Measurements from ENCODE around the gene LGALS12.
A peak's percentile ranks its signal among the peaks of the same experiment; 100 is the strongest.
"Not testable (repeated sequence)": the region's sequence is repeated elsewhere in the genome, so short reads cannot be mapped to it uniquely, and the experiment has no call there.

Gene LGALS12

GRCh38 chr11:63535734-63536133, 29.9 kb downstream of the LGALS12 start:
- DNase-seq: no peak

- DNase-seq: peak; percentile 41
Observed at GRCh38 chr11:63536669-63537292, 30.9 kb downstream of the LGALS12 start, which contains the start of gene PLAAT4. TSS of gene PLAAT4 (plus strand) at chr11:63536808. CDS start at chr11:63536869, 61 bp downstream.

- DNase-seq: peak; percentile 52
Observed at GRCh38 chr11:63537293-63538101, 31.6 kb downstream of the LGALS12 start.

GRCh38 chr11:63542506-63542905, 36.6 kb downstream of the LGALS12 start:
- not testable (repeated sequence) for DNase-seq

- DNase-seq: no peak
Observed at GRCh38 chr11:63543711-63544110, 37.8 kb downstream of the LGALS12 start.

GRCh38 chr11:63547061-63547460, 41.2 kb downstream of the LGALS12 start:
- no peak for DNase-seq

- no peak for DNase-seq
Observed at GRCh38 chr11:63548178-63548577, 42.3 kb downstream of the LGALS12 start.

GRCh38 chr11:63549411-63549810, 43.5 kb downstream of the LGALS12 start:
- no peak for DNase-seq

GRCh38 chr11:63550156-63550700, 44.3 kb downstream of the LGALS12 start:
- not testable (repeated sequence) for DNase-seq

GRCh38 chr11:63551091-63551888, 45.4 kb downstream of the LGALS12 start:
- no peak for DNase-seq

GRCh38 chr11:63551889-63552266, 46.0 kb downstream of the LGALS12 start:
- no peak for DNase-seq

GRCh38 chr11:63552921-63553320, 47.0 kb downstream of the LGALS12 start:
- DNase-seq: no peak

GRCh38 chr11:63553759-63554158, 47.9 kb downstream of the LGALS12 start:
- no peak for DNase-seq

- DNase-seq: no peak
Observed at GRCh38 chr11:63554877-63555223, 49.0 kb downstream of the LGALS12 start.

GRCh38 chr11:63556404-63557013, 50.6 kb downstream of the LGALS12 start:
- DNase-seq: no peak

- DNase-seq: no peak
Observed at GRCh38 chr11:63557570-63557969, 51.7 kb downstream of the LGALS12 start.

GRCh38 chr11:63558459-63559157, 52.7 kb downstream of the LGALS12 start:
- no peak for DNase-seq

GRCh38 chr11:63560506-63561180, 54.8 kb downstream of the LGALS12 start:
- peak; percentile 25 for DNase-seq

- DNase-seq: no peak
Observed at GRCh38 chr11:63563201-63564055, 57.5 kb downstream of the LGALS12 start, which contains the start of gene PLAAT2. TSS of gene PLAAT2 (minus strand) at chr11:63563379. CDS start at chr11:63563324, 55 bp downstream.

- DNase-seq: peak; percentile 90
Observed at GRCh38 chr11:63564056-63564774, 58.3 kb downstream of the LGALS12 start.

Data from DMS79 (cell line).